ENCODE results near the gene EYA3.

GRCh38 chr1:27941671-27942540 lies 146.5 kb downstream of the EYA3 start:
- no peak for TF ChIP-seq BACH1 (IDR thresholded peaks at IDR 0.05; ENCODE audit: low read length)
- no peak for TF ChIP-seq YY1 (IDR thresholded peaks at IDR 0.05; ENCODE audit: low read depth, low read length)
- TF ChIP-seq EP300 (IDR thresholded peaks at IDR 0.05; ENCODE audit: borderline replicate concordance in 1 of 2, low read depth in 2 of 2, low read length in 2 of 2) = no peak
- TF ChIP-seq MAX (IDR thresholded peaks at IDR 0.05) = no peak
- TF ChIP-seq POLR2A (IDR thresholded peaks at IDR 0.05; ENCODE audit: control extremely low read depth in 1 of 2, low read depth in 2 of 2, low read length in 2 of 2) = no peak
- TF ChIP-seq, protein P1, sequence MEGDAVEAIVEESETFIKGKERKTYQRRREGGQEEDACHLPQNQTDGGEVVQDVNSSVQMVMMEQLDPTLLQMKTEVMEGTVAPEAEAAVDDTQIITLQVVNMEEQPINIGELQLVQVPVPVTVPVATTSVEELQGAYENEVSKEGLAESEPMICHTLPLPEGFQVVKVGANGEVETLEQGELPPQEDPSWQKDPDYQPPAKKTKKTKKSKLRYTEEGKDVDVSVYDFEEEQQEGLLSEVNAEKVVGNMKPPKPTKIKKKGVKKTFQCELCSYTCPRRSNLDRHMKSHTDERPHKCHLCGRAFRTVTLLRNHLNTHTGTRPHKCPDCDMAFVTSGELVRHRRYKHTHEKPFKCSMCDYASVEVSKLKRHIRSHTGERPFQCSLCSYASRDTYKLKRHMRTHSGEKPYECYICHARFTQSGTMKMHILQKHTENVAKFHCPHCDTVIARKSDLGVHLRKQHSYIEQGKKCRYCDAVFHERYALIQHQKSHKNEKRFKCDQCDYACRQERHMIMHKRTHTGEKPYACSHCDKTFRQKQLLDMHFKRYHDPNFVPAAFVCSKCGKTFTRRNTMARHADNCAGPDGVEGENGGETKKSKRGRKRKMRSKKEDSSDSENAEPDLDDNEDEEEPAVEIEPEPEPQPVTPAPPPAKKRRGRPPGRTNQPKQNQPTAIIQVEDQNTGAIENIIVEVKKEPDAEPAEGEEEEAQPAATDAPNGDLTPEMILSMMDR (IDR thresholded peaks at IDR 0.05; ENCODE audit: control extremely low read depth in 1 of 3, insufficient read depth in 1 of 3, low read depth in 1 of 3, low read length in 3 of 3) = no peak
- no peak for TF ChIP-seq EZH2 (IDR thresholded peaks at IDR 0.05; ENCODE audit: low read depth, low read length, severe bottlenecking)
- TF ChIP-seq RAD21 (IDR thresholded peaks at IDR 0.05 in 1 of 2, conservative IDR thresholded peaks at IDR 0.05 in 1 of 2; ENCODE audit: low read depth in 2 of 2, low read length in 2 of 2) = no peak
- no peak for TF ChIP-seq TEAD4 (IDR thresholded peaks at IDR 0.05; ENCODE audit: low read depth, low read length)
- no peak for TF ChIP-seq TAF1 (IDR thresholded peaks at IDR 0.05; ENCODE audit: low read depth, low read length)
- no peak for TF ChIP-seq CEBPB (IDR thresholded peaks at IDR 0.05; ENCODE audit: low read depth, low read length)

All from H1 (cell line).